ENCODE results near the gene CAMK1D.

CAMK1D gene

DNA sequence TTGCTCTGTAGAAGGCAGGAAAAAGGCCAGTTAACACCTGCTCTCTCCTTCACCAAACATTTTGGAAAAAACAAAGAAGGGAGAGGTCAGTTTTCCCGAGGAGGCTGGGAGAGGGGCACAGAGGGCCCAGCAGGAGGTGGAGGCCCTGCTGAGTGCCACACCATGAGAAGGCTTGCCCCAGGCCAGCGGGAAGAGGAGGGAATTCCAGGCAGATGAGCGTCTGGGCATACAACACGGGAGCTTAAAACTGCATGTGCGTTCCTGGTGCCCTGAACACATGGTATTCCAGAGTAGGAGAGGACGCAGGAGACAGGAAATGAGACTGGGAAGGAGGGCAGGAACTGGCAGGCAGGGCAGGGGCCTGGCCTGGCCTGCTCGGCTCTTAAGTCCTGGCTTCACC is 469.7 kb downstream of the CAMK1D start:
- Histone ChIP-seq H3K4me3 (ENCODE audit: low read depth, low read length, poor library complexity, severe bottlenecking) (no peak overlapping the region), H3F3A (ENCODE audit: insufficient read depth, low read length) (no peaks in the 10 kb centered on the region), H3K79me2 (ENCODE audit: insufficient read depth, low read length) (no peaks in the 10 kb centered on the region), H3K27me3 (ENCODE audit: insufficient read depth, low read length) (no peaks in the 10 kb centered on the region), H3K9me3 (ENCODE audit: low read length) (no peaks in the 10 kb centered on the region), H3K9me2 (ENCODE audit: low read depth, low read length) (no peaks in the 10 kb centered on the region), H3K4me1 (ENCODE audit: insufficient read depth, low read length, severe bottlenecking) (no peaks in the 10 kb centered on the region), H3K36me3 (ENCODE audit: insufficient read depth, low read length) (no peaks in the 10 kb centered on the region), H2AFZ (ENCODE audit: low read length) (no peak overlapping the region), H3K4me2 (ENCODE audit: low read length) (no peak overlapping the region), H3K9ac (ENCODE audit: low read length) (no peak overlapping the region), H4K20me1 (ENCODE audit: insufficient read depth, low read length) (no peaks in the 10 kb centered on the region), H3K27ac (ENCODE audit: low read depth, low read length, poor library complexity, severe bottlenecking) (no peak overlapping the region)
- no peak for TF ChIP-seq EZH2 (IDR thresholded peaks at IDR 0.05; ENCODE audit: borderline replicate concordance, low read length)
- TF ChIP-seq, protein P1, sequence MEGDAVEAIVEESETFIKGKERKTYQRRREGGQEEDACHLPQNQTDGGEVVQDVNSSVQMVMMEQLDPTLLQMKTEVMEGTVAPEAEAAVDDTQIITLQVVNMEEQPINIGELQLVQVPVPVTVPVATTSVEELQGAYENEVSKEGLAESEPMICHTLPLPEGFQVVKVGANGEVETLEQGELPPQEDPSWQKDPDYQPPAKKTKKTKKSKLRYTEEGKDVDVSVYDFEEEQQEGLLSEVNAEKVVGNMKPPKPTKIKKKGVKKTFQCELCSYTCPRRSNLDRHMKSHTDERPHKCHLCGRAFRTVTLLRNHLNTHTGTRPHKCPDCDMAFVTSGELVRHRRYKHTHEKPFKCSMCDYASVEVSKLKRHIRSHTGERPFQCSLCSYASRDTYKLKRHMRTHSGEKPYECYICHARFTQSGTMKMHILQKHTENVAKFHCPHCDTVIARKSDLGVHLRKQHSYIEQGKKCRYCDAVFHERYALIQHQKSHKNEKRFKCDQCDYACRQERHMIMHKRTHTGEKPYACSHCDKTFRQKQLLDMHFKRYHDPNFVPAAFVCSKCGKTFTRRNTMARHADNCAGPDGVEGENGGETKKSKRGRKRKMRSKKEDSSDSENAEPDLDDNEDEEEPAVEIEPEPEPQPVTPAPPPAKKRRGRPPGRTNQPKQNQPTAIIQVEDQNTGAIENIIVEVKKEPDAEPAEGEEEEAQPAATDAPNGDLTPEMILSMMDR (IDR thresholded peaks at IDR 0.05; ENCODE audit: low read length): no peak

GRCh38 chr10:12819656-12820055 is 470.3 kb downstream of the CAMK1D start:
- H3K4me3 ChIP-seq (ENCODE audit: low read depth, low read length, poor library complexity, severe bottlenecking): no peak overlapping the region
- no peaks in the 10 kb centered on the region for H3K36me3 ChIP-seq (ENCODE audit: insufficient read depth, low read length)
- H3K27me3 ChIP-seq (ENCODE audit: insufficient read depth, low read length): no peaks in the 10 kb centered on the region
- H3K9me2 ChIP-seq (ENCODE audit: low read depth, low read length): no peaks in the 10 kb centered on the region
- no peak overlapping the region for H3K4me2 ChIP-seq (ENCODE audit: low read length)
- H3F3A ChIP-seq (ENCODE audit: insufficient read depth, low read length): no peaks in the 10 kb centered on the region
- no peak overlapping the region for H2AFZ ChIP-seq (ENCODE audit: low read length)
- no peaks in the 10 kb centered on the region for H3K4me1 ChIP-seq (ENCODE audit: insufficient read depth, low read length, severe bottlenecking)
- TF ChIP-seq EZH2 (IDR thresholded peaks at IDR 0.05; ENCODE audit: borderline replicate concordance, low read length): no peak
- no peaks in the 10 kb centered on the region for H3K79me2 ChIP-seq (ENCODE audit: insufficient read depth, low read length)
- H3K9me3 ChIP-seq (ENCODE audit: low read length): no peaks in the 10 kb centered on the region
- no peak overlapping the region for H3K27ac ChIP-seq (ENCODE audit: low read depth, low read length, poor library complexity, severe bottlenecking)
- H3K9ac ChIP-seq (ENCODE audit: low read length): no peak overlapping the region
- no peaks in the 10 kb centered on the region for H4K20me1 ChIP-seq (ENCODE audit: insufficient read depth, low read length)

GRCh38 chr10:12822126-12822892 is 473.0 kb downstream of the CAMK1D start:
- H3K9ac ChIP-seq (ENCODE audit: low read length): no peak overlapping the region
- no peaks in the 10 kb centered on the region for H3F3A ChIP-seq (ENCODE audit: insufficient read depth, low read length)
- H3K36me3 ChIP-seq (ENCODE audit: insufficient read depth, low read length): no peaks in the 10 kb centered on the region
- H3K79me2 ChIP-seq (ENCODE audit: insufficient read depth, low read length): no peaks in the 10 kb centered on the region
- no peaks in the 10 kb centered on the region for H4K20me1 ChIP-seq (ENCODE audit: insufficient read depth, low read length)
- TF ChIP-seq, protein P1 (IDR thresholded peaks at IDR 0.05; ENCODE audit: low read length): no peak
- no peak for TF ChIP-seq EZH2 (IDR thresholded peaks at IDR 0.05; ENCODE audit: borderline replicate concordance, low read length)
- H3K9me3 ChIP-seq (ENCODE audit: low read length): no peaks in the 10 kb centered on the region
- H2AFZ ChIP-seq (ENCODE audit: low read length): no peak overlapping the region
- no peaks in the 10 kb centered on the region for H3K27me3 ChIP-seq (ENCODE audit: insufficient read depth, low read length)
- H3K4me2 ChIP-seq (ENCODE audit: low read length): no peak overlapping the region
- H3K4me3 ChIP-seq (ENCODE audit: low read depth, low read length, poor library complexity, severe bottlenecking): no peak overlapping the region
- no peaks in the 10 kb centered on the region for H3K9me2 ChIP-seq (ENCODE audit: low read depth, low read length)
- no peak overlapping the region for H3K27ac ChIP-seq (ENCODE audit: low read depth, low read length, poor library complexity, severe bottlenecking)
- no peaks in the 10 kb centered on the region for H3K4me1 ChIP-seq (ENCODE audit: insufficient read depth, low read length, severe bottlenecking)

DNA sequence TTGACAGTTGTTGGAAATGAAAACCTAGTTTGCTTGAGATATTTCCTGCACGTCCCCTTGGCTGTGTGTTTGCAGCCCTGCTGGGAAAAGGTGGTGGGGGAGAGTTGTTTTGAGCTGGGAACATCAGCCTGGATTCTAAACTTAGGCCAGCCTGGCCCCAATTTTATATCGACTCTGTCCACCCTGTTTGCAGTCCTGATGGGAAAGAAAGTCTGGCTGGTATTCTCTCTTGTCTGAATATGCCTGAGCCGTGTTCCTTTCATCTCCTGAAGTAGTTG is 473.5 kb downstream of the CAMK1D start:
- Histone ChIP-seq H2AFZ (ENCODE audit: low read length) (no peak overlapping the region), H3K9ac (ENCODE audit: low read length) (no peak overlapping the region), H3K9me3 (ENCODE audit: low read length) (no peaks in the 10 kb centered on the region), H3K36me3 (ENCODE audit: insufficient read depth, low read length) (no peaks in the 10 kb centered on the region), H3F3A (ENCODE audit: insufficient read depth, low read length) (no peaks in the 10 kb centered on the region), H3K9me2 (ENCODE audit: low read depth, low read length) (no peaks in the 10 kb centered on the region), H3K4me2 (ENCODE audit: low read length) (no peak overlapping the region), H3K79me2 (ENCODE audit: insufficient read depth, low read length) (no peaks in the 10 kb centered on the region), H4K20me1 (ENCODE audit: insufficient read depth, low read length) (no peaks in the 10 kb centered on the region), H3K27ac (ENCODE audit: low read depth, low read length, poor library complexity, severe bottlenecking) (no peak overlapping the region), H3K4me3 (ENCODE audit: low read depth, low read length, poor library complexity, severe bottlenecking) (no peak overlapping the region), H3K27me3 (ENCODE audit: insufficient read depth, low read length) (no peaks in the 10 kb centered on the region), H3K4me1 (ENCODE audit: insufficient read depth, low read length, severe bottlenecking) (no peaks in the 10 kb centered on the region)
- TF ChIP-seq EZH2 (IDR thresholded peaks at IDR 0.05; ENCODE audit: borderline replicate concordance, low read length): no peak
- TF ChIP-seq, protein P1 (IDR thresholded peaks at IDR 0.05; ENCODE audit: low read length): no peak
